Uterine smooth muscle cell (primary cell): ENCODE data around the gene CNKSR3. TPM values are rescaled to one million over a fixed set of nuclear protein-coding genes. Genes with fewer than 3 reads are reported as not detected.

Experiments
- total RNA-seq: library from RNA; depleted of rRNA; stranded (reverse); fragments of >200 nt; gene quantifications from 2 replicates; pipeline ENCODE4 v1.2.3, GENCODE V29; 2014

Gene CNKSR3
- 5.0 and 5.9 TPM in 2 replicates for total RNA-seq

GRCh38 chr6:154510144-154510905 is at the start of gene CNKSR3:
Gene CNKSR3, minus strand, starts transcription at chr6:154510685. Its CDS starts 571 bp downstream, at chr6:154510114.

GRCh38 chr6:154356690-154357089 is 153.8 kb downstream of the CNKSR3 start, which contains the start of gene IPCEF1:
Gene IPCEF1, minus strand, starts transcription at chr6:154356803. Its CDS starts 90,856 bp downstream, at chr6:154265947.

Other genes with a start within 250 kb of the CNKSR3 start
- gene IPCEF1, start 153.9 kb downstream of the CNKSR3 start, total RNA-seq: under 0.01 and 0.77 TPM in 2 replicates
- gene SCAF8, start 222.7 kb upstream of the CNKSR3 start, total RNA-seq: 32.0 and 35.4 TPM in 2 replicates